Activated naive CD8-positive, alpha-beta T cell treated with anti-CD3 and anti-CD28 coated beads, Interleukin-2, amount 50 U/mL, for 16 hours (primary cell): ENCODE results near the gene GLIPR1L2.
"Not testable (repeated sequence)": the region's sequence is repeated elsewhere in the genome, so short reads cannot be mapped to it uniquely, and the experiment has no call there.

Experiments
- DNase-seq: peaks from one replicate; pipeline ENCODE4 v3.0.0-alpha.2; 2020; ENCODE audit warnings: low read depth, low spot score

Gene GLIPR1L2

GRCh38 chr12:75432924-75433323, 42.0 kb downstream of the GLIPR1L2 start:
- DNase-seq = no peak

GRCh38 chr12:75437564-75437963, 46.7 kb downstream of the GLIPR1L2 start:
- DNase-seq = no peak

- DNase-seq = no peak
Measured at GRCh38 chr12:75438059-75438754, 47.3 kb downstream of the GLIPR1L2 start.

GRCh38 chr12:75439048-75439447, 48.2 kb downstream of the GLIPR1L2 start:
- DNase-seq = no peak

- no peak for DNase-seq
Measured at GRCh38 chr12:75439930-75440329, 49.0 kb downstream of the GLIPR1L2 start.

GRCh38 chr12:75441687-75442449, 51.0 kb downstream of the GLIPR1L2 start:
- not testable (repeated sequence) for DNase-seq

- DNase-seq = not testable (repeated sequence)
Measured at GRCh38 chr12:75442454-75442853, 51.6 kb downstream of the GLIPR1L2 start.

- no peak for DNase-seq
Measured at GRCh38 chr12:75443709-75444108, 52.8 kb downstream of the GLIPR1L2 start.

- DNase-seq = no peak
Measured at GRCh38 chr12:75444429-75445136, 53.7 kb downstream of the GLIPR1L2 start.

GRCh38 chr12:75445137-75445507, 54.2 kb downstream of the GLIPR1L2 start:
- DNase-seq = not testable (repeated sequence)

GRCh38 chr12:75446857-75447256, 56.0 kb downstream of the GLIPR1L2 start:
- no peak for DNase-seq

- no peak for DNase-seq
Measured at GRCh38 chr12:75447691-75448393, 57.0 kb downstream of the GLIPR1L2 start.

GRCh38 chr12:75452675-75453330, 61.9 kb downstream of the GLIPR1L2 start:
- DNase-seq = no peak

- DNase-seq = no peak
Measured at GRCh38 chr12:75455839-75456238, 65.0 kb downstream of the GLIPR1L2 start.

- DNase-seq = no peak
Measured at GRCh38 chr12:75457191-75457590, 66.3 kb downstream of the GLIPR1L2 start.

GRCh38 chr12:75457866-75458265, 67.0 kb downstream of the GLIPR1L2 start:
- not testable (repeated sequence) for DNase-seq

- DNase-seq = no peak
Measured at GRCh38 chr12:75459755-75460154, 68.9 kb downstream of the GLIPR1L2 start.

- no peak for DNase-seq
Measured at GRCh38 chr12:75460204-75460603, 69.3 kb downstream of the GLIPR1L2 start.

GRCh38 chr12:75471902-75472890, 81.3 kb downstream of the GLIPR1L2 start:
- no peak for DNase-seq

GRCh38 chr12:75474116-75474515, 83.2 kb downstream of the GLIPR1L2 start:
- no peak for DNase-seq
